GM21423 (cell line): ENCODE results near the gene BET1.
A peak's percentile ranks its signal among the peaks of the same experiment; 100 is the strongest.
"Not testable (repeated sequence)": the region's sequence is repeated elsewhere in the genome, so short reads cannot be mapped to it uniquely, and the experiment has no call there.

ENCODE experiments used
- ATAC-seq: cut with Tn5 transposase; IDR thresholded peaks from one replicate; pipeline ENCODE4 v1.9.1; 2021; ENCODE audit warnings: mild to moderate bottlenecking, moderate library complexity; ENCODE audit not compliant: unreplicated experiment

BET1 gene

GRCh38 chr7:94004024-94004951 lies at the start of gene BET1:
BET1 (minus strand) TSS chr7:94004355; CDS start chr7:94004216, 139 bp downstream.
- peak; percentile 95 for ATAC-seq

- no peak for ATAC-seq
These were observed 49.4 kb upstream of the BET1 start for GRCh38 chr7:94053532-94053931.

DNA sequence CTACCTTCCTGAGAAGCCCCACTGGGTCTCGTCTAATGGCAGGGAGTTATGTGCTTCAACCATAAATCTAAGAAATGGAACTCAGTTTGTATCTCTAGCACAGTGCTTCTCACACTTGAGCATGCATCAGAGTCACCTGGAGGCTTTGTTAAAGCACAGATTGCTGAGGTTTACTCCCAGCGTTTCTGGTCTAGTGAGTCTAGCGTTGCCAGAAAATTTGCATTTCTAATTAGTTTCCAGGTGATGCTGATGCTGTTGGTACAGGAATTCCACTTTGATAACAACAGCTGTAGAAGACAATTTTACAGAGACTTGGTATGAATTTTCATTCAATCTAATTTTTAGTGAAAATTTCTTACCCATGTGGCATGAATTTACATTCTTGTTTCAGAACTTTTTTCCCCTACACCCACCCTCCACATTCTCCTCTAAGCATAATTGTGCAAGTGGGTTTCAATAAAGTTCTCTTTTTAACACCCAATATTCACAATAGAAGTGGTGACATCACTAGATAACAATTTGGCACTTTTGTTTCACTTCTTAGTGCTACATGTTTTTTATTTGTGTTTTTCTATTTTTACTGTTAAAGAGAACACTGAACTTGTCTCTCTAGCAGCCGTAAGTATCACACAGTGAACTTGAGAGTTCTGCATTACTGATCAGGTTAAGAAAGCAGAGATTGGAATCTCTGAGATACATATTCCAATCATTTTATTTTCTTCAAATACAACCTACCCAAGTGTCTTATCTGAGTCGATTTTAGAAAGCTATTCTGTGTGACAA lies 48.4 kb upstream of the BET1 start:
- peak; percentile 43 for ATAC-seq

- peak; percentile 83 for ATAC-seq
These were observed 45.9 kb upstream of the BET1 start for GRCh38 chr7:94050046-94050445.

DNA sequence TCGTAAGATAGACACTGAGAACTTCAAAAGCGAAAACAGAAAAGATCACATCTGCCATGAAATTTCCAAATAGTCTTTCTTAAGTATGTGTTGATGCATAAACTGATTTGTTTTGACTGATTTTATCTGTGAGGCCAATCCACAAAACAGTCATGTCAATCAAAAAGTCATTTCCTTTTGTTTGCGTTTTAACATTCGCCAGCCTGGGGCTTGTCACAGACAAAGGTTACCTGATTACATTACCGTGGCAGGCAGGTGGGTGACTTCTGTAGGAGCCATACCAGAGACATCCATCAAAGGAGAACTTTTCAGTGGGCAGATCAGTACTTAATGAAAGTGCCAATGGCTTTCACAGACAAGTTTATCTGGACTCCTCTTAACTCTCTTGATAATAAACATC lies 45.5 kb upstream of the BET1 start:
- ATAC-seq: peak; percentile 14

- no peak for ATAC-seq
These were observed 44.6 kb upstream of the BET1 start for GRCh38 chr7:94048755-94049154.

GRCh38 chr7:94047956-94048355 lies 43.8 kb upstream of the BET1 start:
- no peak for ATAC-seq

- no peak for ATAC-seq
These were observed 41.4 kb upstream of the BET1 start for GRCh38 chr7:94045581-94045980.

- no peak for ATAC-seq
These were observed 40.7 kb upstream of the BET1 start for GRCh38 chr7:94044806-94045205.

- no peak for ATAC-seq
These were observed 39.1 kb upstream of the BET1 start for GRCh38 chr7:94043299-94043698.

DNA sequence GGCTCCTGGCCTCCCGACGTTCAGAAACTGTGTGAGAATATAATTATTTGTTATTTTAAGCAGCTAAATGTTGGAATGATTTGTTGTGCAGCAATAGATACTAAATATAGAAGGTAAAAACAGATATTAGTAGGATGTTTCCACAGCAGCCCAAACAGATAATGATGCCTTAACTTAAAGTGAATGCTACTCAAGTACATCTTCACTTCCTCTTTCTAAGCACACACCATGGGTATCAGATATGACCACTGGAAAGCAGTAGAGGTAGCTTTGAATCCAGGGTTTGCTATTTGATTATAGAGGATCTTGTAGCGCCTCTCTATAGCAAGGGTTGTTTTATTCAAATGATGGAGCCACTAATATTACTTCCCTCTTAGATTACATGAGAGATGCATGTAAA lies 38.2 kb upstream of the BET1 start:
- peak; percentile 86 for ATAC-seq

DNA sequence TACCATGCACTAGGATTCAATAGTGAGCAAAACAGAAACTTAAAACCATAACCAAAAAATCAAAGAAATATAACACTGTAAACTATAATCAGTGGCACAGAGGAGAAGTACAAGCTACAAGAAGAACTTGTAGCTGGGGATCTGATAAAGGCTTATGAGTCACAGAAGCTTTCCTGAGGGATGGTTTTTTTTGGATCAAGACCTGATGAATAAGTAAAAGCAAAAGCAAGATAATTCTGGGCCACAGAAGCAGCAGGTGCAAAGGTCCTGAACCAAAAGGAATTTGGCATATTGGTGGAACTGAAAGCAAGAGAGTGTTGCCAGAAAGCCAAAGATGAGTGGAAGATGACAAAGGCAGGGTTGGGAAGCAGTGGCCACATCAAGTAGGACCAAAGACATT lies 37.4 kb upstream of the BET1 start:
- ATAC-seq: no peak

DNA sequence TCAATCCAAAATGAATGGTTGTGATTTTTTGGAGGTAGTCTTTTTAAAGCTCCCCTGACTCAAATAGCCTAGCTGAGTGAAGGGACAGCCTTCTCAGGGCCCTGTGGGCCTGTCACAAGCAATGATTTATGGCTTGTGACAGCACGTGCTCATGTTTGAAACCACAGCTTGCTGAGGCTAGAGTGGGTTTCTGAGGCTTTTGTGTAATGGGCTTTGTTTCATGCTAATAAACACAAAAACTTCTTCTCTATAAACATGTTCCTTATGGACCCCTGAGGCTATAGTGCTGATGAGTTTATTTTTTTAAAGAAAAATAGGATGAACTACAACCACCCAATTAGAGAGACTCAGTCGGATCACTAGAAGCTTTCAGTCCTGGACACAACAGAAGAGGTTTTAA lies 36.1 kb upstream of the BET1 start:
- no peak for ATAC-seq

- ATAC-seq: no peak
These were observed 35.3 kb upstream of the BET1 start for GRCh38 chr7:94039368-94040035.

DNA sequence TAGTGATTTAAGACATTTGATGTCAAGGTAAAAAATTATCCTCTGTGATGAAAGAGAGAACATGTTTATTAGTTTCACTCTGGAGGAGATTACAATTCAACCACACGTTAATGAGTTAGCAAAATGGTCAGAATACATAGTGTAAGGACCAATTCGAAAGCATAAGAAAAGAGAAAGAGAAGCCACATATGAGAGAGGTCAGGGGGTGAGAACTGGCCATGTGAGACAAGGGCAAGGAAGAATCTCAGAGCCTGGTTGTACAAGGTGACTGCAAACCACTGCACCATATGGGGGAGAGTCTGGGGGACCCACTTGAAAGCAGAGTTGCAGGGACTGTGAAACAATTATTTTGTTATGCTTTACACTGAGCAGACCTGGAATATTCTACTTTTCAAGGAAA lies 27.7 kb upstream of the BET1 start:
- ATAC-seq: peak; percentile 82

DNA sequence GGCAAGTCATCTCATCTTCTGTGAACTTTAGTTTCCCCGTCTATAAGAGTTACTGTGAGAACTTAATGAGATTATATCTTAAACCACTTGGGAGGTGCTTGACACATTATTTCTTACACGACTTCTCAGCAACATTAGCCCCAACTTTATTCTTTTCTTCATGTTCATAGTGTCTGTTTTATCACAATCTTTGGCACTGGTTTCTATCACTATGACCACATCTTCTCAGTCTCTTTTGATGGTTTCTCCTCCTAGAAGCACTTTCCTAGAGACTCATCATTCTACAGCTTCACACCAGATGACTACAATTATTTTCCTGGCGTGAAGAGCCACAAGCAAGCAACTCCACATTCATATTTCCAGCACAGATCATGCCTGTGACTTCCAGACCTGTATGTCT lies 26.5 kb upstream of the BET1 start:
- no peak for ATAC-seq

GRCh38 chr7:94029976-94030375 lies 25.8 kb upstream of the BET1 start:
- ATAC-seq: no peak

DNA sequence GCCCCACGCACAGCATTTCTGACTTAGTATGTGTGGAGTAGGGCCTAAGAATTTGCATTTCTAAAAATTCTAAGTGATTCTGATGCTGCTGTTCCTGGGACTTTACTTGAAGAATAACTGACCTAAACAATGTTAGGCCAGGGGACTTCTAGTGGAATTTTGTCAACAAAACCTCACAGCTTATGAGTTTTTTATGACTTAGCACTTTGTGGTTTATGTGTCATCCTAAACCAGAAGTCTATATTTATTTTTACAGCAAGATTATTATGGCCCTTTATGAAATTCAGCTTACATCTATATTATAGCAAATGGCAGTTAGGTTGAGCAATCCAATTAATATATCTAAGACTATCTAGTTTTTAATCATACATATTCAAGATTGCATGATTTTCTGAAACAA lies 24.6 kb upstream of the BET1 start:
- ATAC-seq: no peak

DNA sequence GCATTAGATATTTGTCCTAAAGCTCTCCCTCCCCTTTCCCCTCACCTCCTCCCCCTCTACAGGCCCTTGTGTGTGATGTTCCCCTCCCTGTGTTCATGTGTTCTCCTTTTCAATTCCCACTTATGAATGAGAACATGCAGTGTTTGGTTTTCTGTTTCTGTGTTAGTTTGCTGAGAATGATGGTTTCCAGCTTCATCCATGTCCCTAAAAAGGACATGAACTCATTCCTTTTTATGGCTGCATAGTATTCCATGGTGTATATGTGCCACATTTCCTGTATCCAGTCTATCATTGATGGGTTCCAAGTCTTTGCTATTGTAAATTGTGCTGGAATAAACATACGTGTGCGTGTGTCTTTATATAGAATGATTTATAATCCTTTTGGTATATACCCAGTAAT lies 22.5 kb upstream of the BET1 start:
- ATAC-seq: not testable (repeated sequence)

DNA sequence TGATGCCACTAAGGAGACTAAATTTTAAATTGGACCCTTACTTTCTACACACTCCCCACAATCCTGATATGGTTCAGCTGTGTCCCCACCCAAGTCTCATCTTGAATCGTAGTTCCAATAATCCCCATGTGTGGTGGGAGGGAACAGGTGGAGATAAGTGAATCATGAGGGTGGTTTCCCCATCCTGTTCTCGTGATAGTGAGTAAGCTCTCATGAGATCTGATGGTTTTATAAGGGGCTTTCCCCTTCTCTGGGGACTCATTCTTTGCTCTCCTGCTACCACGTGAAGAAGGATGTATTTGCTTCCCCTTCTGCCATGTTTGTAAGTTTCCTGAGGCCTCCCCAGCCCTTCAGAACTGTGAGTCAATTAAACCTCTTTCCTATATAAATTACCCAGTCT lies 18.4 kb upstream of the BET1 start:
- ATAC-seq: no peak

DNA sequence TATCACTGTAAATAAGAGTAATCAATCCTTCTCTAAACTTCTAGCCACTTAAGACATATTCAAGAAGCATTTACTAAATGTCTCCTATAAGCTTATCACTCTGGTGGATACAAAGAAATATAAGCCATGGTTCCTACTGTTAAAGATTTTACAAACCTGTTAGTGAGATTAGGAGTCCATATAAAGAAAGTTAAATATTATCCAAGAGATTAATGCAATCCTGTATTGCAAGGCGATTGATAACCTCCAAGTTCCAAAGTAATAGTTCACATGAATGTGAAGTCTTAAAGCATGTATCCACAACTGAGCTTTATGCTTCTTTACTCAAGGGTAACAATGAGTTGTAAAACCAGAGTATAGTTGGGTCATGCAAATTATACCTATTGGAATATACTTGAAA lies 12.6 kb upstream of the BET1 start:
- ATAC-seq: no peak
